ENCODE measurements around the gene UNC13A. TPM values are rescaled to one million over a fixed set of nuclear protein-coding genes. Genes with fewer than 3 reads are reported as not detected.

UNC13A gene
- total and polyA plus RNA-seq, 2 of the 8 experiments (the other 6 are each of a cell fraction or from before 2014, with no cell fraction given): 13.1 to 47.6 TPM

DNA sequence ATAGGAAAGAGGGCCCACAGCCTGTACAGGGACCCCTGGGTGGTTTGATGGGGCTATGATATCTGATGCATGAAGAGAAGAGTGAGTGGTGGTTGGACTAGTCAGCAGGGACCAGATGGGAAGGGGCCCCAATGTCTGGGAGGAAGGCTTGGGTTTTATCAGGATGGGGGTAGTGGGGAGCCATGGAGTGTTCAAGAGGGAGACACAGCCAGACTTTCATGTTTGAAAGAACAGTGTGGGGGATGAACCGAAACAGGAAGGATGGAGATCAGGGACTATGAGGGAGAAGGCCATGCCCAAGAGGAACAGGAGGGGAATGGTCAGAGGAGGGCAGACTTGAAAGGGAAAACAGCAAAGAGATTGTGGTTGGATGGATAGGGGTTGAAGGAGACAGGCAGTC, 63.1 kb downstream of the UNC13A start (continued):
- TF ChIP-seq, protein P1, sequence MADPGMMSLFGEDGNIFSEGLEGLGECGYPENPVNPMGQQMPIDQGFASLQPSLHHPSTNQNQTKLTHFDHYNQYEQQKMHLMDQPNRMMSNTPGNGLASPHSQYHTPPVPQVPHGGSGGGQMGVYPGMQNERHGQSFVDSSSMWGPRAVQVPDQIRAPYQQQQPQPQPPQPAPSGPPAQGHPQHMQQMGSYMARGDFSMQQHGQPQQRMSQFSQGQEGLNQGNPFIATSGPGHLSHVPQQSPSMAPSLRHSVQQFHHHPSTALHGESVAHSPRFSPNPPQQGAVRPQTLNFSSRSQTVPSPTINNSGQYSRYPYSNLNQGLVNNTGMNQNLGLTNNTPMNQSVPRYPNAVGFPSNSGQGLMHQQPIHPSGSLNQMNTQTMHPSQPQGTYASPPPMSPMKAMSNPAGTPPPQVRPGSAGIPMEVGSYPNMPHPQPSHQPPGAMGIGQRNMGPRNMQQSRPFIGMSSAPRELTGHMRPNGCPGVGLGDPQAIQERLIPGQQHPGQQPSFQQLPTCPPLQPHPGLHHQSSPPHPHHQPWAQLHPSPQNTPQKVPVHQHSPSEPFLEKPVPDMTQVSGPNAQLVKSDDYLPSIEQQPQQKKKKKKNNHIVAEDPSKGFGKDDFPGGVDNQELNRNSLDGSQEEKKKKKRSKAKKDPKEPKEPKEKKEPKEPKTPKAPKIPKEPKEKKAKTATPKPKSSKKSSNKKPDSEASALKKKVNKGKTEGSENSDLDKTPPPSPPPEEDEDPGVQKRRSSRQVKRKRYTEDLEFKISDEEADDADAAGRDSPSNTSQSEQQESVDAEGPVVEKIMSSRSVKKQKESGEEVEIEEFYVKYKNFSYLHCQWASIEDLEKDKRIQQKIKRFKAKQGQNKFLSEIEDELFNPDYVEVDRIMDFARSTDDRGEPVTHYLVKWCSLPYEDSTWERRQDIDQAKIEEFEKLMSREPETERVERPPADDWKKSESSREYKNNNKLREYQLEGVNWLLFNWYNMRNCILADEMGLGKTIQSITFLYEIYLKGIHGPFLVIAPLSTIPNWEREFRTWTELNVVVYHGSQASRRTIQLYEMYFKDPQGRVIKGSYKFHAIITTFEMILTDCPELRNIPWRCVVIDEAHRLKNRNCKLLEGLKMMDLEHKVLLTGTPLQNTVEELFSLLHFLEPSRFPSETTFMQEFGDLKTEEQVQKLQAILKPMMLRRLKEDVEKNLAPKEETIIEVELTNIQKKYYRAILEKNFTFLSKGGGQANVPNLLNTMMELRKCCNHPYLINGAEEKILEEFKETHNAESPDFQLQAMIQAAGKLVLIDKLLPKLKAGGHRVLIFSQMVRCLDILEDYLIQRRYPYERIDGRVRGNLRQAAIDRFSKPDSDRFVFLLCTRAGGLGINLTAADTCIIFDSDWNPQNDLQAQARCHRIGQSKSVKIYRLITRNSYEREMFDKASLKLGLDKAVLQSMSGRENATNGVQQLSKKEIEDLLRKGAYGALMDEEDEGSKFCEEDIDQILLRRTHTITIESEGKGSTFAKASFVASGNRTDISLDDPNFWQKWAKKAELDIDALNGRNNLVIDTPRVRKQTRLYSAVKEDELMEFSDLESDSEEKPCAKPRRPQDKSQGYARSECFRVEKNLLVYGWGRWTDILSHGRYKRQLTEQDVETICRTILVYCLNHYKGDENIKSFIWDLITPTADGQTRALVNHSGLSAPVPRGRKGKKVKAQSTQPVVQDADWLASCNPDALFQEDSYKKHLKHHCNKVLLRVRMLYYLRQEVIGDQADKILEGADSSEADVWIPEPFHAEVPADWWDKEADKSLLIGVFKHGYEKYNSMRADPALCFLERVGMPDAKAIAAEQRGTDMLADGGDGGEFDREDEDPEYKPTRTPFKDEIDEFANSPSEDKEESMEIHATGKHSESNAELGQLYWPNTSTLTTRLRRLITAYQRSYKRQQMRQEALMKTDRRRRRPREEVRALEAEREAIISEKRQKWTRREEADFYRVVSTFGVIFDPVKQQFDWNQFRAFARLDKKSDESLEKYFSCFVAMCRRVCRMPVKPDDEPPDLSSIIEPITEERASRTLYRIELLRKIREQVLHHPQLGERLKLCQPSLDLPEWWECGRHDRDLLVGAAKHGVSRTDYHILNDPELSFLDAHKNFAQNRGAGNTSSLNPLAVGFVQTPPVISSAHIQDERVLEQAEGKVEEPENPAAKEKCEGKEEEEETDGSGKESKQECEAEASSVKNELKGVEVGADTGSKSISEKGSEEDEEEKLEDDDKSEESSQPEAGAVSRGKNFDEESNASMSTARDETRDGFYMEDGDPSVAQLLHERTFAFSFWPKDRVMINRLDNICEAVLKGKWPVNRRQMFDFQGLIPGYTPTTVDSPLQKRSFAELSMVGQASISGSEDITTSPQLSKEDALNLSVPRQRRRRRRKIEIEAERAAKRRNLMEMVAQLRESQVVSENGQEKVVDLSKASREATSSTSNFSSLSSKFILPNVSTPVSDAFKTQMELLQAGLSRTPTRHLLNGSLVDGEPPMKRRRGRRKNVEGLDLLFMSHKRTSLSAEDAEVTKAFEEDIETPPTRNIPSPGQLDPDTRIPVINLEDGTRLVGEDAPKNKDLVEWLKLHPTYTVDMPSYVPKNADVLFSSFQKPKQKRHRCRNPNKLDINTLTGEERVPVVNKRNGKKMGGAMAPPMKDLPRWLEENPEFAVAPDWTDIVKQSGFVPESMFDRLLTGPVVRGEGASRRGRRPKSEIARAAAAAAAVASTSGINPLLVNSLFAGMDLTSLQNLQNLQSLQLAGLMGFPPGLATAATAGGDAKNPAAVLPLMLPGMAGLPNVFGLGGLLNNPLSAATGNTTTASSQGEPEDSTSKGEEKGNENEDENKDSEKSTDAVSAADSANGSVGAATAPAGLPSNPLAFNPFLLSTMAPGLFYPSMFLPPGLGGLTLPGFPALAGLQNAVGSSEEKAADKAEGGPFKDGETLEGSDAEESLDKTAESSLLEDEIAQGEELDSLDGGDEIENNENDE (IDR thresholded peaks at IDR 0.05; ENCODE audit: insufficient replicate concordance, low read length): no peak
- TF ChIP-seq KDM4A (IDR thresholded peaks at IDR 0.05; ENCODE audit: low read depth, low read length, severe bottlenecking) (no peak), CHD1 (IDR thresholded peaks at IDR 0.05; ENCODE audit: low read depth, low read length) (no peak), MAFK (IDR thresholded peaks at IDR 0.05; ENCODE audit: low read depth, low read length) (no peak), HDAC2 (IDR thresholded peaks at IDR 0.05; ENCODE audit: borderline replicate concordance in 1 of 2, low read depth in 2 of 2, low read length in 2 of 2) (no peak), BCL11A (IDR thresholded peaks at IDR 0.05; ENCODE audit: low read depth in 2 of 2, low read length in 2 of 2) (no peak), FOSL1 (IDR thresholded peaks at IDR 0.05; ENCODE audit: insufficient read depth, low read depth, low read length) (no peak)
